GM12878 (cell line): ENCODE data around the gene CCDC195. TPM values are rescaled to one million over a fixed set of nuclear protein-coding genes. Genes with fewer than 3 reads are reported as not detected.

Experiments
- ATAC-seq: fragments of 200-7000 bp; cut with Tn5 transposase; 3 replicates; pipeline ENCODE4 v1.9.1; 2020; ENCODE audit warnings: mild to moderate bottlenecking, moderate library complexity
- Bru-seq: library from RNA; stranded (reverse); fragments of 400-500 nt; gene quantifications from one replicate; lab custom pipeline; 2021; lab: Mats Ljungman, UMichigan
- BruChase-seq, 2 experiments: library from RNA; stranded (reverse); fragments of 400-500 nt; gene quantifications; one replicate each; lab custom pipeline; 2021; lab: Mats Ljungman, UMichigan
- BruUV-seq: library from RNA; stranded (reverse); fragments of 400-500 nt; replicated peaks from 2 replicates; lab custom pipeline; 2021; lab: Mats Ljungman, UMichigan
- CTCF ChIA-PET: fragments of 300-600 bp; sonication (Branson Sonifier 250); formaldehyde crosslinking; extraction: SDS; loops from one replicate; lab custom pipeline; 2021; ENCODE audit warnings: inconsistent platforms; lab: Yijun Ruan, JAX
- POLR2A ChIA-PET: fragments of 350-600 bp; formaldehyde crosslinking; extraction: SDS; loops from one replicate; lab custom pipeline; 2021; ENCODE audit warnings: inconsistent platforms; lab: Charles Lee
- RAD21 ChIA-PET: fragments of 300-600 bp; sonication (Branson Sonifier 250); formaldehyde crosslinking; loops from one replicate; lab custom pipeline; 2023; ENCODE audit warnings: antibody characterized with exemption; ENCODE audit not compliant: unreplicated experiment; lab: Charles Lee
- SMC1A ChIA-PET: fragments of 300-600 bp; sonication (Branson Sonifier 250); formaldehyde crosslinking; loops from one replicate; lab custom pipeline; 2023; ENCODE audit not compliant: unreplicated experiment, uncharacterized antibody; lab: Charles Lee
- DNase-seq: peaks from one replicate; pipeline ENCODE4 v3.0.0-alpha.2; 2011; ENCODE audit warnings: low read depth, low spot score
- FAIRE-seq: peaks from 3 replicates; lab custom pipeline; 2011; peaks lifted over from hg19 to GRCh38; lab: Jason Lieb, UNC
- H2AFZ ChIP-seq: 2 replicates; pipeline ENCODE4 v1.6.0; 2011; ENCODE audit warnings: low read depth, low read length, control low read depth; ENCODE audit not compliant: control insufficient read depth
- H3K27ac ChIP-seq: 2 replicates; pipeline ENCODE4 v1.5.1; 2011; ENCODE audit warnings: control low read depth; ENCODE audit not compliant: control insufficient read depth, insufficient read depth
- H3K27me3 ChIP-seq, 2 experiments: replicated peaks in 1 of 2; 2 replicates each; pipeline versions ENCODE4 v1.6.0 to v1.6.1; 2011; ENCODE audit warnings: low read length in 1 of 2; ENCODE audit not compliant: control insufficient read depth in 2 of 2, insufficient read depth in 2 of 2
- H3K36me3 ChIP-seq, 2 experiments: 2 replicates each; pipeline ENCODE4 v1.5.1; 2011; ENCODE audit warnings: low read length in 1 of 2; ENCODE audit not compliant: control insufficient read depth in 2 of 2, insufficient read depth in 2 of 2
- H3K4me1 ChIP-seq: 2 replicates; pipeline ENCODE4 v1.6.1; 2011; ENCODE audit warnings: mild to moderate bottlenecking, low read length, moderate library complexity, mixed read lengths; ENCODE audit not compliant: control insufficient read depth, insufficient read depth
- H3K4me2 ChIP-seq: 2 replicates; pipeline ENCODE4 v1.6.0; 2011; ENCODE audit warnings: control low read depth; ENCODE audit not compliant: control insufficient read depth, insufficient read depth
- H3K4me3 ChIP-seq: fragments of 200-600 bp; sonication (generic); 2 replicates; pipeline ENCODE4 v1.5.1; 2016
- H3K79me2 ChIP-seq: 2 replicates; pipeline ENCODE4 v1.6.0; 2011; ENCODE audit warnings: low read length; ENCODE audit not compliant: control insufficient read depth, insufficient read depth
- H3K9ac ChIP-seq: 2 replicates; pipeline ENCODE4 v1.8.0; 2011; ENCODE audit warnings: low read length, control low read depth, mixed read lengths; ENCODE audit not compliant: control insufficient read depth, insufficient read depth
- H3K9me3 ChIP-seq: replicated peaks from 3 replicates; pipeline ENCODE4 v1.5.1; 2011; ENCODE audit warnings: mild to moderate bottlenecking, low read length; ENCODE audit not compliant: control insufficient read depth, insufficient read depth
- H4K20me1 ChIP-seq: 2 replicates; pipeline ENCODE4 v1.6.0; 2011; ENCODE audit not compliant: control insufficient read depth, insufficient read depth
- BRCA1 ChIP-seq: IDR thresholded peaks from 2 replicates; pipeline ENCODE4 v1.6.1; 2011; ENCODE audit warnings: low read depth, low read length, improper control_type of control experiment
- KAT2A ChIP-seq: conservative IDR thresholded peaks from 2 replicates; pipeline ENCODE4 v1.6.1; 2011; ENCODE audit warnings: low read depth, low read length; ENCODE audit not compliant: control insufficient read depth
- SMC3 ChIP-seq: IDR thresholded peaks from 2 replicates; pipeline ENCODE4 v1.6.1; 2011; ENCODE audit warnings: low read length, improper control_type of control experiment, borderline replicate concordance
- SPI1 ChIP-seq: IDR thresholded peaks from 2 replicates; pipeline ENCODE4 v1.6.1; 2011; ENCODE audit warnings: low read depth, mild to moderate bottlenecking, low read length, moderate library complexity, borderline replicate concordance; ENCODE audit not compliant: insufficient read depth
- WGBS: methylation state at CpG from one replicate; pipeline ENCODE4 v1.1.6; 2016; ENCODE audit warnings: low lambda C conversion rate; ENCODE audit not compliant: insufficient replicate concordance, insufficient coverage; ENCODE audit errors: missing lambda C conversion rate; 5-methylcytosine and 5-hydroxymethylcytosine counted together
- in situ Hi-C: fragments of 300-500 bp; cut with MboI; formaldehyde crosslinking; loops from 9 replicates; pipeline ENCODE4 v1.14.3; 2018; ENCODE audit warnings: mixed read lengths
- intact Hi-C: fragments of 100-400 bp; cut with micrococcal nuclease; formaldehyde crosslinking; loops from one replicate; pipeline ENCODE4 v1.14.2; 2022; ENCODE audit not compliant: unreplicated experiment
- long read RNA-seq, 2 experiments: library from polyadenylated mRNA; unstranded; transcript quantifications; one replicate each; pipeline ENCODE4 v2.0.0, GENCODE V29; 2019 to 2020
- polyA minus RNA-seq, 3 experiments: library from RNA; depleted of rRNA, polyadenylated mRNA; stranded (reverse); fragments of >200 nt; gene quantifications; 2 replicates each; pipeline ENCODE4 v1.2.3, GENCODE V29; 2011
- polyA plus RNA-seq, 11 experiments: library from polyadenylated mRNA; depleted of rRNA in 4 of 11; unstranded in 6 of 11; stranded (reverse) in 5 of 11; fragments of >200 nt; fragmentation: Nextera tagmentation in 4 of 11; fragmentation: Illumina TruSeq in 1 of 11; extraction: Ambion mirVana in 4 of 11; extraction: Trizol in 1 of 11; gene quantifications; 1 replicate in 1 of 11; 2 replicates in 10 of 11; pipeline versions ENCODE4 v1.2.1 to v1.2.3, GENCODE V29; 2011 to 2016; ENCODE audit warnings: inconsistent platforms in 2 of 11, missing spikeins in 2 of 11, low read depth in 1 of 11
- total RNA-seq, 4 experiments: library from RNA; depleted of rRNA in 3 of 4; stranded (reverse); fragments of >200 nt in 3 of 4; fragmentation: Illumina TruSeq in 1 of 4; extraction: Trizol in 1 of 4; gene quantifications; 2 replicates each; pipeline versions ENCODE4 v1.2.1 to v1.2.3, GENCODE V29; 2013 to 2021
- TF ChIP-seq, protein P1 (sequence below): IDR thresholded peaks from 2 replicates; pipeline ENCODE4 v1.6.1; 2011; ENCODE audit warnings: mild to moderate bottlenecking, low read depth, low read length, moderate library complexity; ENCODE audit not compliant: insufficient replicate concordance

Gene CCDC195, protein sequence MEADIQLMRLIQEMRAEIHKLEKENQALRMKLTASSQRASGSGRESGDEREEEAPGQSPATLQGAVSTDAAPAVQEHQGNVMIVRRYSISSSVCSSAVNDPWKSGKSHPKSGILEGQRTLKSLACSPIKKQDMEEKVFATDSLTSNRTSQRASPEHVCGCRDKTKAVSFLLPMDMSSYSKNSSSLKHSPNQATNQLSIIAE
- not detected in 2 replicates for total RNA-seq (2013; cell fraction: nucleolus; rRNA removed)
- total RNA-seq (2014; rRNA removed) (not detected in 2 replicates), total RNA-seq (2014; rRNA removed; fragmentation: Illumina TruSeq; extraction: Trizol) (not detected in 2 replicates), total RNA-seq (2021) (not detected in 2 replicates), polyA plus RNA-seq (2011; rRNA removed) (0.16 TPM in 1 of 2 replicates, not detected in the other), polyA plus RNA-seq (2014; fragmentation: Illumina TruSeq; extraction: Trizol) (not detected in 2 replicates), polyA plus RNA-seq (2014; fragmentation: Nextera tagmentation; extraction: Ambion mirVana) (not detected), polyA plus RNA-seq (2014; rRNA removed) (not detected in 2 replicates), polyA plus RNA-seq (2016; fragmentation: Nextera tagmentation; extraction: Ambion mirVana) (not detected), polyA minus RNA-seq (2011; rRNA and poly(A)+ RNA removed) (not detected in 2 replicates), Bru-seq, nascent RNA (not detected), BruChase-seq, experiment 1, labeled RNA remaining after a 6-hour chase (percentile 11 among the genes with signal in this experiment), BruChase-seq, experiment 2, labeled RNA remaining after a 2-hour chase (percentile 16 among the genes with signal in this experiment)
- polyA plus RNA-seq (2011; ENCODE audit: low read depth): not detected
- not detected in 2 replicates for polyA plus RNA-seq (2011; cell fraction: cytosol; rRNA removed)
- not detected in 2 replicates for polyA plus RNA-seq (2011; cell fraction: nucleus; rRNA removed)
- polyA plus RNA-seq (2012): not detected in 2 replicates
- not detected in 2 replicates for polyA minus RNA-seq (2011; cell fraction: cytosol; rRNA and poly(A)+ RNA removed)
- polyA minus RNA-seq (2011; cell fraction: nucleus; rRNA and poly(A)+ RNA removed): not detected in 2 replicates
- long read RNA-seq, experiment 1: 0 reads
- long read RNA-seq, experiment 2: 0 reads

DNA sequence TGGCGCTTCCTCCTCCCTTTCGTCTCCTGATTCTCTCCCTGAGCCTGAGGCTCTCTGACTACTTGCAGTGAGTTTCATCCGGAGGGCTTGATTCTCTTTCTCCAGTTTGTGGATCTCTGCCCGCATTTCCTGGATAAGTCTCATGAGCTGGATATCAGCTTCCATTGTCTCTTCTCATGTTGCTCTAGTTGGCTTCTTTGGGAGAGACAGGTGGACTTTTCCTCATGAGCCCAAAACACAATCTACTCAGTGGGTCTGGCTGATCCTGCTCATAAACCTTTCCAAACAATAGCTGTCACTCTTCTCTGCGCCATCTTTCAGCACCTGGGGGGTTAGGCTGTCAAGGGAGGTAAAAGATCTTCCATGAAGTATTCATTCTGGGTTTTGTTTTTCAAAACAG, at the start of gene CCDC195:
CCDC195 (minus strand) TSS at position 165 of the 400 bp plus-strand sequence; CDS start at position 165, 0 bp downstream.
- Histone ChIP-seq H3K4me3 (no peak within 1 kb of the TSS), H3K9ac (no peak within 1 kb of the TSS), H2AFZ (no peak within 1 kb of the TSS), H3K4me2 (no peak within 1 kb of the TSS), H3K9me3 (no peaks in the 10 kb centered on the region), H3K27ac (no peak within 1 kb of the TSS), H3K79me2 (no peaks in the 10 kb centered on the region), H4K20me1 (no peaks in the 10 kb centered on the region), H3K36me3 (no peaks in the 10 kb centered on the region), H3K4me1 (no peaks in the 10 kb centered on the region), H3K27me3 (no peaks in the 10 kb centered on the region)
- WGBS: 66% methylated on average over 5 of the region's 5 CpGs
- ChIA-PET RAD21 (no interaction called here), POLR2A (no interaction called here), CTCF (no interaction called here), SMC1A (interaction anchor here (1.1 kb wide), 1 partner anchor 65 kb away, joined by 3 read pairs; no protein-coding TSS in a partner anchor)
- FAIRE-seq (no peak), ATAC-seq (no peak), DNase-seq (no peak)
- TF ChIP-seq, protein P1, sequence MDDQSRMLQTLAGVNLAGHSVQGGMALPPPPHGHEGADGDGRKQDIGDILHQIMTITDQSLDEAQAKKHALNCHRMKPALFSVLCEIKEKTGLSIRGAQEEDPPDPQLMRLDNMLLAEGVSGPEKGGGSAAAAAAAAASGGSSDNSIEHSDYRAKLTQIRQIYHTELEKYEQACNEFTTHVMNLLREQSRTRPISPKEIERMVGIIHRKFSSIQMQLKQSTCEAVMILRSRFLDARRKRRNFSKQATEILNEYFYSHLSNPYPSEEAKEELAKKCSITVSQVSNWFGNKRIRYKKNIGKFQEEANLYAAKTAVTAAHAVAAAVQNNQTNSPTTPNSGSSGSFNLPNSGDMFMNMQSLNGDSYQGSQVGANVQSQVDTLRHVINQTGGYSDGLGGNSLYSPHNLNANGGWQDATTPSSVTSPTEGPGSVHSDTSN: no peak
- no peak for TF ChIP-seq SPI1
- TF ChIP-seq KAT2A: no peak
- TF ChIP-seq SMC3: no peak
- TF ChIP-seq BRCA1: no peak
- no TSS peak for BruUV-seq
- in situ Hi-C loops (no loop called here), intact Hi-C loops (no loop called here)
